GM21360 (cell line): ENCODE data around the gene VDAC2.
"Not testable (repeated sequence)": the region's sequence is repeated elsewhere in the genome, so short reads cannot be mapped to it uniquely, and the experiment has no call there.

Experiments used
- ATAC-seq: cut with Tn5 transposase; IDR thresholded peaks from one replicate; pipeline ENCODE4 v1.9.1; 2021; ENCODE audit warnings: mild to moderate bottlenecking, moderate library complexity; ENCODE audit not compliant: unreplicated experiment

The VDAC2 gene

DNA sequence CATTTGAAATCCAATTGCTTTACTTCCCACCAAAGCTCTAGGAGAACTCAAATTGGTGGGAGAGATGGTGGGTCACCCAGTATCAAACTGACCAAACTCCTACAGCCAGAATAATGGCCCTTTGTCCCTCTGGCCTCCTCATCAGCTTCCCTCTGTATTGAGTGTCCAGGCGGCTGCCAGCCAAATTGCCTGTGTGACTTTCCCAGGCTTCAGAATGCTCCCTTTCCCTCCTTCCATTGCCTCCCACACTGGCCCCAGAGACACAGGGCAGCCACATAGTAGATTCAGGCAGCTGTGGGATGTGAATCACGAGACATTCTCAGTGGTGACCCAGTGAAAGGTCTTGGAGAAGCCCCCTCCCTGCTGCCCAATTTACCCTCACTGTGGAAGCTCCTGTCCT, 12.7 kb upstream of the VDAC2 start:
- no peak for ATAC-seq

DNA sequence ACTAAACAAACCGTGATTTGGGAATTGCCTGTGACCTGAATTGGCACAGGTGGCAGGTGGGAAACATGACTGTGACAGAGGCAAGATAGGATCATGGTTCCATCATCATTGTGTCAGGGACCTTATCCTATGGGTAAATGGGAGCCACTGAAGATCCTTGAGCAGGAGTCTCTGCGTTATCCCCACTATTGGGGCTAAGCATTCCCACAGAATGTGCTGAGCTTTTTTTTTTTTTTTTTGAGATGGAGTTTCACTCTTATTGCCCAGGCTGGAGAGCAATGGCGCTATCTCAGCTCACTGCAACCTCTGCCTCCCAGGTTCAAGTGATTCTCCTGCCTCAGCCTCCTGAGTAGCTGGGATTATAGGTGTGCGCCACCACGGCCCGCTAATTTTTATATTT, 10.6 kb upstream of the VDAC2 start:
- ATAC-seq, result not testable (repeated sequence)

- no peak for ATAC-seq
Observed at GRCh38 chr10:75201793-75202307, 8.7 kb upstream of the VDAC2 start.

DNA sequence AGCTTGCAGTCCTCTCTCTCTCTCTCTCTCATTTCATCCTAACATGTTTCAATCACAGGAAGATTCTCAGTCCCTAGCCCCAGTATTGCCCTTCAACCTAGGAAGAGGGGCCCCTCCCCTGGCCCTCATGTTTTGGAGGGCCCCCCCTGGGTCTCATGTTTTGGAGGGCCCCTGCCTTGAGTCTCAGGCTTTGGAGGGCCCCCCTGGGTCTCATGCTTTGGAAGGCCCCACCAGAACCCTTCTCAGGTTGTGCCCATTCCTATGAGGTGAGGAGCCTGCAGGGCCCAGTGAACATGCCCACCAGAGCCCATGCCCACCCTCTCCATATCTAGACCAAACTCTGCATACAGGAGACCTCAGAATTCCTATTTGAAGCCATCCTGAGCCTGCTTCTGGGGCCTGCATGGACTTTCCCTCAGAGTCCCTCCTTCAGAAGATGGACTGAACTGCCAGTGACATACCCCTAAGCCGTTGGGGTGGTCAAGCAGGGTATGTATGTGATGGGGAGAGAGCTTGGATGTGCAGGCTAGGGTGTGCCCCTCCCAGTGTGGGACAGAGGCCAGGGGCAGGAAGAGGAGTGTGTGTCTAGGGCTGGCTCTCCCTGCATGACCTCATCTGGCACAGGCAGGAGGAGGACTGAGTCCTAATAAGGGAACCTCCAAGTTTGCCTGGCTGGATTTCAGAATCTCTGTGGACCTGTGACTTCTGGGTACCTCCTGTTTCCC, 8.1 kb upstream of the VDAC2 start:
- ATAC-seq, result no peak

GRCh38 chr10:75203046-75203620, 7.5 kb upstream of the VDAC2 start:
- not testable (repeated sequence) for ATAC-seq

- no peak for ATAC-seq
Observed at GRCh38 chr10:75203724-75204123, 6.9 kb upstream of the VDAC2 start.

DNA sequence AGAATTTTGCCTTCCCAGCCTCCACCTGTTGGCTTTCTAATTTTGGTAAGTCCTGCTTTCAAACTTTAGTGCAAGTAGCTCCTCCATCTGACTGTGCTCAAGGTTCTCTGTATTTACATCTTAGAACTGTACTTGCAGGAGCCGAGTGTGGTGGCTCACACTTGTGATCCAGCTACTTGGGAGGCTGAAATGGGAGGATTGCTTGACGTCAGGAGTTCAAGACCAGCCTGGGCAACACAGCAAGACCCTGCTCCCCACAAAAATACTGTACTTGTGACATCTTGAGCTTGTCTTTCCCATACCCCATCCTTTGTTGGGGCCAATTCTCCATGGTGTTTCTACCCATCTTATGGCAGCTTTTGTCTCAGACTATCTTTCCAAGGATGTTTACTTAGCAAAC, 4.7 kb upstream of the VDAC2 start:
- no peak for ATAC-seq

- ATAC-seq, result not testable (repeated sequence)
Observed at GRCh38 chr10:75206638-75207037, 4.0 kb upstream of the VDAC2 start.

DNA sequence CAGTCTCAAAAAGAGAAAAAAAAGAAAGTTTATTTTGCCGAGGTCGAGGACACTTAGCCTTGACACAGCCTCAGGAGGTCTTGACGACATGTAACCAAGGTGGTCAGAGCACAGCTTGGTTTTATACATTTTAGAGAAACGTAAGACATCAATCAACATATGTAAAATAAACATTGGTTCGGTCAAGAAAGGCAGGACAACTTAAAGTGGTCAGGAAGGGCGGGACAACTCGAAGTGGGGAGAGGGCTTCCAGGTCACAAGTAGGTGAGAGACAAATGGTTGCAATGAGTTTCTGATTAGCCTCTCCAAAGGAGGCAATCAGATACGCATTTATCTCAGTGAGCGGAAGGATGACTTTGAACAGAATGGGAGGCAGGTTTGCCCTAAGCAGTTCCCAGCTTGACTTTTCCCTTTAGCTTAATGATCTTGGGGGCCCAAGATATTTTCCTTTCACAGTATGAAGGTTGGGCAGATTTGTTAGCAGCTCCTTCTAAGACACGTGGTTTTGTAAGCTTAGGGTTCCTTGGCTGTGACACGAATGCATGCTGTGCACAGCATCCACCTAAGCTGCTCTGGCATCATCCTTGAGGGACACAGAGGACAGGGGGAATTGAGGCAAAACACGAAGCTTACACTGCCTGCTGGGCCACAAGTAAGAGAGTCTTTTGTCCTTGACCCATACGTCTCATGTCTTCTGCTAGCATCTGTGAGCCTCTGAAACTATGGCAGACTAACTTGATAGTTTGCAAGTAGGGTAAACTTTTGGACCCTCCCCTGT, 3.3 kb upstream of the VDAC2 start:
- ATAC-seq, result no peak

DNA sequence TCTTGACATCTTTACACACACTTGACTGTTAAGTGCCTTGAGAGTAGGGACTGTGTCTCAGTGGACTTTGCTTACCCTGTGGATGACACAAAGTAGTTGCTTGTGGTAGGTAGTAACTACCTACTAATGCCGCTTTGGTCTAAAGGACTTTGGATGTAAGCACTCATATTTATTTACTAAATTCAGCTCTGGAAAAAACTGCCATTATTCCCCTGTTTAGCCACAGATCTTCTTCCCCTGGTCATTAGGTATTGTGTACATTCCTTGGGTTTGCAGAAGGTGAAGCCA, 2.8 kb upstream of the VDAC2 start:
- ATAC-seq, result no peak

- ATAC-seq, result no peak
Observed at GRCh38 chr10:75208181-75208580, 2.4 kb upstream of the VDAC2 start.

GRCh38 chr10:75209086-75209920, 1.3 kb upstream of the VDAC2 start:
- ATAC-seq, result no peak

- ATAC-seq, result peak; percentile 47
Observed at GRCh38 chr10:75209921-75210281, 695 bp upstream of the VDAC2 start.

DNA sequence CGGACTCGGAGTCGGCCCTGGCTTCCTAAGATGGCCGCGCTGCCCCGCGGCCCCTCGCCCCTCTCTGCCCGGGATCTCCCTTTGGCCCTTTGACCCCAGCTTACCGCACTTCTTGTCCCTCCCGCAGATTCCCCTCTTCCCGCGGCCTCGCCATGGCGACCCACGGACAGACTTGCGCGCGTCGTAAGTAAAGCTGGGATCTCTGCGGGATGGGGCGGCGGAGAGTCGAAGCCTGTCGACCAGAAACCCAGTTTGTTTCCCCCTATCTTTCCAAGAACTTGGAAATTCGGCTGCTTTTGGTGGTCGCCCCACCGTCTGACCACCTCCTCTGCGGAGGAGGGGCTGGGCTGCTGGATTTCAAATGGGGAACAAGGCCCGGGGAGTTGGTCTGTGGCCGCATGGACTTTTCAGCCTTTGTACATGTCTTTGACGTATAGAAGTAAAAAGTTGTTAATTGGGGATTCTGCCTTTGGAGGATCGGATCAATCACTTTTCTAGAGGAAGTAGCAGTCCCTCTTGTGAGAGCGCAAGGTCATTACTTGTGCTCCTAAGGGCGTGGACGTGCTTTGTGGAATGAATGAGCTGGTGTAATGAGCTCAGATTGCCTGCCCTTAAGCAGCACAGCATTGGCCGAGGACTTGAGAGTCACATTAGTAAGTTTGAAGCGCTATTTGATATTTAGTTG, 553 bp downstream of the VDAC2 start:
- no peak for ATAC-seq

DNA sequence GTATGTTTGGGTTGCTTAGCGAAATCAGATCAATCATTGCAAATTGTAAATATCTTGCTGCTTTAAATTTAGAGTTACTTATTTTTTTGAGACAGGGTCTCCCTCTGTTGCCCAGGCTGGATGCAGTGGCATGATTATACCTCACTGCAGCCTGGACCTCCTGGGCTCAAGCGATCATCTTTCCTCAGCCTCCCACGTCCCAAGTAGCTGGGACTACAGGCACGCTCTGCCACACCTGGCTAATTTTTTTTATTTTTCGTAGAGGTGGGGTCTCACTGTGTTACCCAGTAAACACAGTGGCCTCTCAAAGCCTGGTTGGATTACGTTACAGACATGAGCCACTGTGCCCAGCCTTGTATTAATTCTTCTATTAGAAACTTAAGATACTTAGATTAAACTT, 1.7 kb downstream of the VDAC2 start:
- ATAC-seq, result no peak

GRCh38 chr10:75220274-75220673, 9.7 kb downstream of the VDAC2 start:
- ATAC-seq, result no peak

DNA sequence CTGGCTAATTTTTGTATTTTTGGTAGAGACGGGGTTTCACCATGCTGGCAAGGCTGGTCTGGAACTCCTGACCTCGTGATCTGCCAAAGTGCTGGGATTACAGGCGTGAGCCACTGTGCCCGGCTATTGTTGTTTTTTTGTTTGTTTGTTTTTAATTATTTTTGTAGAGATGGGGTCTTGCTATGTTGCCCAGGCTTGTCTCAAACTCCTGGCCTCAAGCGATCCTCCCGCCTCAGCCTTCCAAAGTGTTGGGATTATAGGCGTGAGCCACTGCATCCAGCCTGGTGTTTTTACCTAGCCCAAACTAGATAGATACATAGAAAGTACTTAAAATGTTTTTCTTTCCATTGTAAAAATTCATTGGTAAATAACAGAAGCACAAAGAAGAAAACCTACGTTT, 10.9 kb downstream of the VDAC2 start:
- not testable (repeated sequence) for ATAC-seq

GRCh38 chr10:75223507-75223906, 12.9 kb downstream of the VDAC2 start:
- ATAC-seq, result no peak

GRCh38 chr10:75226095-75226494, 15.5 kb downstream of the VDAC2 start:
- no peak for ATAC-seq

- ATAC-seq, result no peak
Observed at GRCh38 chr10:75226656-75227055, 16.1 kb downstream of the VDAC2 start.

DNA sequence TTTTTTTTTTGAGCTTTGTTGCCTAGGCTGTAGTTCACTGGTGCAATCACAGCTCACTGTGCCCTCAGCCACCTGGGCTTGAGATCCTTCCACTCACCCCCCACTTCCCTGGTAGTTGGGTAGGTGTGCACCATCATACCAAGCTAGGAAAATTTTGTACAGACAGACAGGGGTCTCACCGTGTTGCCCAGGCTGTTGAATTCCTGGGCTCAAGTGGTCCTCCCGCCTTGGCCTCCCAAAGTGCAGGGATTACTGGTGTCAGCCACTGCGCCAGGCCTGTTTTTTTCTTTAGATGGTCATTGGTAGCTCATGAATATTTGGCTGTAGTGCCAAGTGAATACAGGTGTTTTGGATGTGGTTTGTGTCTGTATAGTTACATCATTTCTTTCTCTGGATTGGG, 17.7 kb downstream of the VDAC2 start:
- no peak for ATAC-seq
